Ascending aorta (tissue), 2 donors: ENCODE measurements around the gene NTSR1. TPM values are rescaled to one million over a fixed set of nuclear protein-coding genes. Genes with fewer than 3 reads are reported as not detected.

ENCODE experiments used
- DNase-seq, 2 donors: peaks; one replicate each; pipeline ENCODE4 v3.0.0-alpha.2; 2019; ENCODE audit warnings: low spot score in 2 of 2
- H3K27ac ChIP-seq, 2 donors: fragments of 200-600 bp; sonication (generic); one replicate each; pipeline ENCODE4 v1.5.1; 2016 to 2017; ENCODE audit warnings: mild to moderate bottlenecking in 1 of 2
- H3K27me3 ChIP-seq: fragments of 200-600 bp; sonication (generic); one replicate; pipeline ENCODE4 v1.5.1; 2017
- H3K36me3 ChIP-seq, 2 donors: fragments of 200-600 bp; sonication (generic); one replicate each; pipeline ENCODE4 v1.5.1; 2016
- H3K4me1 ChIP-seq, 2 donors: fragments of 200-600 bp; sonication (generic); one replicate each; pipeline ENCODE4 v1.5.1; 2016 to 2017; ENCODE audit warnings: mild to moderate bottlenecking in 1 of 2
- H3K4me3 ChIP-seq, 2 donors: fragments of 200-600 bp; sonication (generic); one replicate each; pipeline ENCODE4 v1.5.1; 2016 to 2017; ENCODE audit warnings: mild to moderate bottlenecking in 1 of 2
- H3K9me3 ChIP-seq, 2 donors: fragments of 200-600 bp; sonication (generic); one replicate each; pipeline ENCODE4 v1.5.1; 2016
- CTCF ChIP-seq, 3 experiments: fragments of 200-600 bp in 2 of 3; fragments of 450-650 bp in 1 of 3; sonication (generic) in 2 of 3; IDR thresholded peaks; one replicate each; pipeline ENCODE4 v1.5.1; 2016 to 2019; ENCODE audit warnings: antibody characterized with exemption in 3 of 3, mild to moderate bottlenecking in 1 of 3, moderate library complexity in 1 of 3
- intact Hi-C: fragments of 100-400 bp; cut with DNase I; formaldehyde crosslinking; loops from one replicate; pipeline ENCODE4 v1.15.1; 2023
- total RNA-seq: library from RNA; depleted of rRNA; stranded (reverse); fragments of >200 nt; gene quantifications from one replicate; pipeline ENCODE4 v1.1.0, GENCODE V29; 2016

NTSR1 gene
- total RNA-seq, 1 donor from 2014 or later, result not detected

GRCh38 chr20:62782149-62782892, 73.7 kb downstream of the NTSR1 start:
- TF ChIP-seq CTCF (IDR thresholded peaks at IDR 0.05), result no peak
- Histone ChIP-seq H3K27me3 (no peaks in the 10 kb centered on the region), H3K27ac (no peak overlapping the region), H3K9me3 (no peaks in the 10 kb centered on the region), H3K4me1 (no peaks in the 10 kb centered on the region), H3K4me3 (no peak overlapping the region), H3K36me3 (no peaks in the 10 kb centered on the region)
- DNase-seq, result no peak
- intact Hi-C loops, result no loop called here

GRCh38 chr20:62782893-62783278, 74.2 kb downstream of the NTSR1 start:
- Histone ChIP-seq H3K4me1 (no peaks in the 10 kb centered on the region), H3K4me3 (no peak overlapping the region), H3K36me3 (no peaks in the 10 kb centered on the region), H3K9me3 (no peaks in the 10 kb centered on the region), H3K27ac (no peak overlapping the region), H3K27me3 (no peaks in the 10 kb centered on the region)
- intact Hi-C loops, result no loop called here
- DNase-seq, result no peak
- TF ChIP-seq CTCF (IDR thresholded peaks at IDR 0.05), result no peak

DNA sequence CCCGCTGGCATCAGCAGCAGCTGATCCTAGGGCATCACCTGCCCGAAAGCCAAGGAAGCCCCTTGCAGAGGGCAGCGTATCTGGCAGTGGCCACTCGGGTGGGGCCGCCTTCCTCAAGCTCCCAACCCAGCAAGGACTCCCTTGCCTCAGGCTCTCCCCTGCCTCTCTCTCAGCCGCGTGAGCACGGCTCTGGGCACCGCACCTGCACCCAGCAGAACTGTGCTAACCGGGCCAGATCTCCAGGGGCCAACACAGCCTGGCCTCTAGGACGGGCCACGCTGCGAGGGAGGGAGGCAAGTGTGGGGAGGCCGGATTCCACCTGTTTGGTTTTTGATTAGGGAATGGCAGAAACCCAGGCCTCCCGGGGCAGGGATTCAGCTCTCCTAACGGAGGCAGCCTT, 75.9 kb downstream of the NTSR1 start:
- intact Hi-C loops, result no loop called here

GRCh38 chr20:62785393-62785792, 76.8 kb downstream of the NTSR1 start:
- Histone ChIP-seq H3K9me3 (no peaks in the 10 kb centered on the region), H3K36me3 (no peaks in the 10 kb centered on the region), H3K27ac (no peak overlapping the region), H3K4me3 (no peak overlapping the region), H3K27me3 (no peaks in the 10 kb centered on the region), H3K4me1 (no peaks in the 10 kb centered on the region)
- DNase-seq, result no peak
- TF ChIP-seq CTCF (IDR thresholded peaks at IDR 0.05), result no peak
- intact Hi-C loops, result no loop called here

More for the DNA sequence above, 75.9 kb downstream of the NTSR1 start:
- DNase-seq, result no peak
- H3K9me3 ChIP-seq, result no peaks in the 10 kb centered on the region
- H3K27ac ChIP-seq, result no peak overlapping the region
- no peak overlapping the region for H3K4me3 ChIP-seq
- H3K27me3 ChIP-seq, result no peaks in the 10 kb centered on the region
- H3K36me3 ChIP-seq, result no peaks in the 10 kb centered on the region
- no peak for TF ChIP-seq CTCF (IDR thresholded peaks at IDR 0.05)
- H3K4me1 ChIP-seq, result no peaks in the 10 kb centered on the region

DNA sequence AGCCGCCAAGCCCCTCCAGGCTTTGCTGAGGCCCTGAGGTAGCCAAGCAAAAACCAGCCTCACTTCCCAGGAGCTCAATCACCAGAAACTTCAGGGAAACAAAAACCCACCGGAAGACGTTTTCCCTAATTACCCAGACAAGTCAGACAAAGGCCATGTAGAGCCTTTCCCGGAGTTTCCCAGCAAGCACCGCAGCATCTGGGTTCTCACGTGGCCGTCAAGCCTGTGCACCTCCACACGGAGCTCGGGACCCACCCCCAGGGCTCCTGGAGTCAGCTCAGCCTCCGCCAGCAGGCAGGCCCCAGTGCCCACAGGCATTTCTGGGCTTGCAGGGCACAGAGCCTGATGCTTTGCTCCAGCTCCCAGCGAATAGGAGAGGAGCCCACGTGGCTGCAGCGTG, 77.5 kb downstream of the NTSR1 start:
- Histone ChIP-seq H3K9me3 (no peaks in the 10 kb centered on the region), H3K36me3 (no peaks in the 10 kb centered on the region), H3K27me3 (no peaks in the 10 kb centered on the region), H3K4me1 (peaks cover 0 to 1% of the 10 kb centered on the region in 2 donors), H3K4me3 (no peak overlapping the region), H3K27ac (no peak overlapping the region)
- TF ChIP-seq CTCF (IDR thresholded peaks at IDR 0.05), result no peak
- DNase-seq, result no peak
- intact Hi-C loops, result no loop called here
